Measurements from ENCODE around the gene DUSP9. TPM values are rescaled to one million over a fixed set of nuclear protein-coding genes. Genes with fewer than 3 reads are reported as not detected.

Gene DUSP9
- total RNA-seq, 1 donor from 2014 or later, result 0.74 TPM

DNA sequence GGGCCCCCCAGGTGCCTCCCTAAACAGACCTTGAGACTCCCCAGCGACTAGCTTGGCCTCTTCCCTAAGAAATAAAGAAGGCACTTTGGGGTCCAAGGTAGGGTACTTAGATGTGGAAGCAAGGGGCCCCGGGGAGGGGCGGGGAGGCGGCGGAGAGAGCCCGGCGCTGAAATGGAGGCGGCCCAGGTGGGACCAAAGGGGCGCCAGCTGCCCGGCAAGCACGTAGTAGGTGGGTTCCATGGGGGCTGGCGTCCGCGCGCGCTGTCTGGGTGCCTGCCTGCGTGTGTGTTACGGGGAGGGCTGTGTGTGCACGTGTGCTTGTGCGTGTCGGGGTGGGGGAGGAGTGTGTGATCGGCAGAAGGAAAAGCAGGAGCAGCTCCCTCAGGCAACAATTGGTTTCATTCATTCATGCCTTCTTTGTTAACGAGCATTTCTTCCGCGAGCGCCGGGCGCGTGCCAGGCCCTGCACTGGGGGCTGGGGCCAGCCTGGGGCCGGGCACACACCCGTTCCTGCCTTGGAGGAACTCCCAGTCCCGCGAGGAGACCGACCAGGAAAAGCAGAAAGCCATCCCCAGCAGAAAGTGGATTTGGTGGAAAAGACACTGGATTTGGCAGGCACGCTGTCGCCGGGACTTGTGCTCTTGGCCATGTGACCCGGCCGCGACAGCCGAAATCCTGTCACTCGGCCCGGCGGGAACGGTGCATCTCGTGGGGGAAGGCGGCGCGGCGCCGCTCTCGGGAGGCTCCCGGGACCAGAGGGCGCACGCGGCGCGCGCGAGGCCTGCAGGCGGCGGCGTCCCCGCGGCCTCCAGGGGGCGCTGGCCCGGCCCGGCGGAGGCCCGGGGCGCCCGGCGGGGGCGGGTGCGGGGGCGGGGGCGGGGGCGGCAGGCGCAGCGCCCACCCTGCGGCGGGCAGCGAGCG, 3.3 kb upstream of the DUSP9 start:
- peak overlapping the region in 1 of 2 donors; percentile 24 for H3K4me3 ChIP-seq
- H3K9me3 ChIP-seq, result no peaks in the 10 kb centered on the region
- no peak for TF ChIP-seq POLR2AphosphoS5 (IDR thresholded peaks at IDR 0.05; ENCODE audit: insufficient read depth in 1 of 2, low read depth in 1 of 2)
- no peak for TF ChIP-seq CTCF (IDR thresholded peaks at IDR 0.05)
- no peak for TF ChIP-seq POLR2A (IDR thresholded peaks at IDR 0.05)
- DNase-seq (ENCODE audit: extremely low spot score in 2 of 2), result no peak
- H3K27me3 ChIP-seq, result peaks cover 4% of the 10 kb centered on the region
- intact Hi-C loops (cut with DNase I), result no loop called here
- no peak overlapping the region for H3K27ac ChIP-seq
- H3K36me3 ChIP-seq, result no peaks in the 10 kb centered on the region
- H3K4me1 ChIP-seq, result peaks cover 7% of the 10 kb centered on the region

DNA sequence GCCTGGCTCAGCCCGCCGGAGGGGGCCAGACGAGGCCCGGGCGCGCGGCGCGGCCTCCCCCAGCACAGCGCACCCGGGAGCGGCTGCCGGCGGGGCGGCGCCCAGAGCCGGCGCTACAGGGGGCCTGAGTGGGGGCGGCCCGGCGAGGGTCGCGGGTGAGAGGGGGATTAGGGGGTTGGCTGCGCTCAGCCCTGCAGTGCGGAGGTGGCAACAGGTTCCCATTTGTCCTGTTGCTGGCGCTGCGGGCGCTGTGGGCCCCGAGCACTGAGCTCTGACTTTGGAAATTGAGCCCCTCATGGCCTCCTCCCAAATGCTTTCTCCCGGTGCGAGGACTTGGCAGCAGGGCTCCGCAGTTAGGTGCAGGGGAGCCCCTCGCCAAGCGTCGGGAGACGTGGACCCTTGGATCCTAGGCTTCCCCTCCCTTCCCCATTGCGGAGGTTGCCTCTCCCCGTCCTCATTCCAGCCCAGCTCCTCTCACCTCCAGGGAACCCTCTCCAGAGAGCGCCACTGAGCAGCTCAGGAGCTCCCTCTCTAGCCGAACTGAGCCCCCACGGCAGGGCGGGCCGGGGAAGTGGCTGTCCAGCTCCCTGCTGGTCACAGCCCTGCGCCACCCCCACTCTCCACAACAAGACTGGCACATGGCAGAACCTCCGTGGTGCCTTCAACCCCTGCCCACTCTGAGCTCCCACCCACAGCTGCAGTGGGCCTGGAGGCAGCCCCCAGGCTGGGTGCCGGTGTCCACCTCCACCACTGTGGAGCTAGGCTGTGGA, 2.5 kb upstream of the DUSP9 start:
- Histone ChIP-seq H3K36me3 (no peaks in the 10 kb centered on the region), H3K4me3 (no peak overlapping the region), H3K9me3 (no peaks in the 10 kb centered on the region), H3K4me1 (peaks cover 7% of the 10 kb centered on the region), H3K27ac (no peak overlapping the region), H3K27me3 (peaks cover 4% of the 10 kb centered on the region)
- DNase-seq (ENCODE audit: extremely low spot score in 2 of 2), result no peak
- intact Hi-C loops (cut with DNase I), result no loop called here
- TF ChIP-seq POLR2A (IDR thresholded peaks at IDR 0.05) (no peak), POLR2AphosphoS5 (IDR thresholded peaks at IDR 0.05; ENCODE audit: insufficient read depth in 1 of 2, low read depth in 1 of 2) (no peak), CTCF (IDR thresholded peaks at IDR 0.05) (no peak)

GRCh38 chrX:153645151-153645550, 1.9 kb upstream of the DUSP9 start:
- intact Hi-C loops (cut with DNase I), result no loop called here
- Histone ChIP-seq H3K27me3 (peaks cover 4% of the 10 kb centered on the region), H3K4me1 (peaks cover 7% of the 10 kb centered on the region), H3K36me3 (no peaks in the 10 kb centered on the region), H3K27ac (no peak overlapping the region), H3K4me3 (no peak overlapping the region), H3K9me3 (no peaks in the 10 kb centered on the region)
- no peak for DNase-seq (ENCODE audit: extremely low spot score in 2 of 2)
- no peak for TF ChIP-seq CTCF (IDR thresholded peaks at IDR 0.05)
- no peak for TF ChIP-seq POLR2AphosphoS5 (IDR thresholded peaks at IDR 0.05; ENCODE audit: insufficient read depth in 1 of 2, low read depth in 1 of 2)
- no peak for TF ChIP-seq POLR2A (IDR thresholded peaks at IDR 0.05)

- Histone ChIP-seq H3K27ac (no peak overlapping the region), H3K4me1 (peaks cover 7% of the 10 kb centered on the region), H3K27me3 (peaks cover 4% of the 10 kb centered on the region), H3K9me3 (no peaks in the 10 kb centered on the region), H3K4me3 (no peak overlapping the region), H3K36me3 (no peaks in the 10 kb centered on the region)
- intact Hi-C loops (cut with DNase I), result no loop called here
- no peak for DNase-seq (ENCODE audit: extremely low spot score in 2 of 2)
- TF ChIP-seq CTCF (IDR thresholded peaks at IDR 0.05), result no peak
- TF ChIP-seq POLR2AphosphoS5 (IDR thresholded peaks at IDR 0.05; ENCODE audit: insufficient read depth in 1 of 2, low read depth in 1 of 2), result no peak
- TF ChIP-seq POLR2A (IDR thresholded peaks at IDR 0.05), result no peak
Observed at GRCh38 chrX:153645921-153646488, 998 bp upstream of the DUSP9 start.
